ENCODE results near the gene ALOX5.
"Not testable (repeated sequence)": the region's sequence is repeated elsewhere in the genome, so short reads cannot be mapped to it uniquely, and the experiment has no call there.

ALOX5 gene

GRCh38 chr10:45398595-45398994 lies 24.6 kb downstream of the ALOX5 start:
- H3K4me3 ChIP-seq (ENCODE audit: low read length), result no peak overlapping the region

GRCh38 chr10:45399113-45399512 lies 25.1 kb downstream of the ALOX5 start:
- no peak overlapping the region for H3K4me3 ChIP-seq (ENCODE audit: low read length)
- H3K9ac ChIP-seq (ENCODE audit: low read length), result no peak overlapping the region
- H3K27ac ChIP-seq (ENCODE audit: low read depth, low read length), result no peak overlapping the region
- no peaks in the 10 kb centered on the region for H3K36me3 ChIP-seq (ENCODE audit: control insufficient read depth, insufficient read depth, low read length)
- H3K27me3 ChIP-seq (ENCODE audit: control insufficient read depth, insufficient read depth, low read length), result peaks cover 2% of the 10 kb centered on the region
- H3K4me1 ChIP-seq (ENCODE audit: control insufficient read depth, insufficient read depth, low read length), result no peaks in the 10 kb centered on the region

More at GRCh38 chr10:45398595-45398994, 24.6 kb downstream of the ALOX5 start:
- Histone ChIP-seq H3K27ac (ENCODE audit: low read depth, low read length) (no peak overlapping the region), H3K4me1 (ENCODE audit: control insufficient read depth, insufficient read depth, low read length) (no peaks in the 10 kb centered on the region), H3K27me3 (ENCODE audit: control insufficient read depth, insufficient read depth, low read length) (peaks cover 2% of the 10 kb centered on the region), H3K36me3 (ENCODE audit: control insufficient read depth, insufficient read depth, low read length) (no peaks in the 10 kb centered on the region), H3K9ac (ENCODE audit: low read length) (no peak overlapping the region)

GRCh38 chr10:45403151-45403550 lies 29.1 kb downstream of the ALOX5 start:
- no peaks in the 10 kb centered on the region for H3K4me1 ChIP-seq (ENCODE audit: control insufficient read depth, insufficient read depth, low read length)
- H3K9ac ChIP-seq (ENCODE audit: low read length), result no peak overlapping the region
- H3K36me3 ChIP-seq (ENCODE audit: control insufficient read depth, insufficient read depth, low read length), result no peaks in the 10 kb centered on the region
- no peak overlapping the region for H3K27ac ChIP-seq (ENCODE audit: low read depth, low read length)
- H3K4me3 ChIP-seq (ENCODE audit: low read length), result no peak overlapping the region
- H3K27me3 ChIP-seq (ENCODE audit: control insufficient read depth, insufficient read depth, low read length), result peaks cover 2% of the 10 kb centered on the region

- no peak overlapping the region for H3K9ac ChIP-seq (ENCODE audit: low read length)
- H3K4me1 ChIP-seq (ENCODE audit: control insufficient read depth, insufficient read depth, low read length), result no peaks in the 10 kb centered on the region
- peaks cover 2% of the 10 kb centered on the region for H3K27me3 ChIP-seq (ENCODE audit: control insufficient read depth, insufficient read depth, low read length)
- H3K4me3 ChIP-seq (ENCODE audit: low read length), result no peak overlapping the region
- no peak overlapping the region for H3K27ac ChIP-seq (ENCODE audit: low read depth, low read length)
- no peaks in the 10 kb centered on the region for H3K36me3 ChIP-seq (ENCODE audit: control insufficient read depth, insufficient read depth, low read length)
These were observed 30.2 kb downstream of the ALOX5 start for GRCh38 chr10:45404087-45404769.

- Histone ChIP-seq H3K36me3 (ENCODE audit: control insufficient read depth, insufficient read depth, low read length) (no peaks in the 10 kb centered on the region), H3K27ac (ENCODE audit: low read depth, low read length) (no peak overlapping the region), H3K9ac (ENCODE audit: low read length) (no peak overlapping the region), H3K4me3 (ENCODE audit: low read length) (no peak overlapping the region), H3K4me1 (ENCODE audit: control insufficient read depth, insufficient read depth, low read length) (no peaks in the 10 kb centered on the region), H3K27me3 (ENCODE audit: control insufficient read depth, insufficient read depth, low read length) (peaks cover 2% of the 10 kb centered on the region)
These were observed 30.7 kb downstream of the ALOX5 start for GRCh38 chr10:45404770-45405120.

GRCh38 chr10:45407542-45407941 lies 33.5 kb downstream of the ALOX5 start:
- H3K4me3 ChIP-seq (ENCODE audit: low read length), result no peak overlapping the region
- H3K27me3 ChIP-seq (ENCODE audit: control insufficient read depth, insufficient read depth, low read length), result no peaks in the 10 kb centered on the region
- H3K27ac ChIP-seq (ENCODE audit: low read depth, low read length), result no peak overlapping the region
- H3K36me3 ChIP-seq (ENCODE audit: control insufficient read depth, insufficient read depth, low read length), result no peaks in the 10 kb centered on the region
- no peak overlapping the region for H3K9ac ChIP-seq (ENCODE audit: low read length)
- H3K4me1 ChIP-seq (ENCODE audit: control insufficient read depth, insufficient read depth, low read length), result no peaks in the 10 kb centered on the region

GRCh38 chr10:45408421-45409319 lies 34.7 kb downstream of the ALOX5 start:
- Histone ChIP-seq H3K36me3 (ENCODE audit: control insufficient read depth, insufficient read depth, low read length) (no peaks in the 10 kb centered on the region), H3K9ac (ENCODE audit: low read length) (no peak overlapping the region), H3K27ac (ENCODE audit: low read depth, low read length) (no peak overlapping the region), H3K4me3 (ENCODE audit: low read length) (no peak overlapping the region), H3K4me1 (ENCODE audit: control insufficient read depth, insufficient read depth, low read length) (no peaks in the 10 kb centered on the region), H3K27me3 (ENCODE audit: control insufficient read depth, insufficient read depth, low read length) (no peaks in the 10 kb centered on the region)

GRCh38 chr10:45409347-45409746 lies 35.3 kb downstream of the ALOX5 start:
- H3K4me3 ChIP-seq (ENCODE audit: low read length); H3K27me3 ChIP-seq (ENCODE audit: control insufficient read depth, insufficient read depth, low read length); H3K9ac ChIP-seq (ENCODE audit: low read length); H3K27ac ChIP-seq (ENCODE audit: low read depth, low read length); H3K4me1 ChIP-seq (ENCODE audit: control insufficient read depth, insufficient read depth, low read length); H3K36me3 ChIP-seq (ENCODE audit: control insufficient read depth, insufficient read depth, low read length): not testable (repeated sequence)

GRCh38 chr10:45409782-45410181 lies 35.8 kb downstream of the ALOX5 start:
- Histone ChIP-seq H3K27ac (ENCODE audit: low read depth, low read length) (no peak overlapping the region), H3K9ac (ENCODE audit: low read length) (no peak overlapping the region), H3K4me1 (ENCODE audit: control insufficient read depth, insufficient read depth, low read length) (no peaks in the 10 kb centered on the region), H3K27me3 (ENCODE audit: control insufficient read depth, insufficient read depth, low read length) (no peaks in the 10 kb centered on the region), H3K4me3 (ENCODE audit: low read length) (no peak overlapping the region), H3K36me3 (ENCODE audit: control insufficient read depth, insufficient read depth, low read length) (no peaks in the 10 kb centered on the region)

- Histone ChIP-seq H3K36me3 (ENCODE audit: control insufficient read depth, insufficient read depth, low read length) (no peaks in the 10 kb centered on the region), H3K4me1 (ENCODE audit: control insufficient read depth, insufficient read depth, low read length) (no peaks in the 10 kb centered on the region), H3K27me3 (ENCODE audit: control insufficient read depth, insufficient read depth, low read length) (no peaks in the 10 kb centered on the region), H3K9ac (ENCODE audit: low read length) (no peak overlapping the region), H3K4me3 (ENCODE audit: low read length) (no peak overlapping the region), H3K27ac (ENCODE audit: low read depth, low read length) (no peak overlapping the region)
These were observed 36.4 kb downstream of the ALOX5 start for GRCh38 chr10:45410489-45410806.

- Histone ChIP-seq H3K27me3 (ENCODE audit: control insufficient read depth, insufficient read depth, low read length) (no peaks in the 10 kb centered on the region), H3K4me3 (ENCODE audit: low read length) (no peak overlapping the region), H3K9ac (ENCODE audit: low read length) (no peak overlapping the region), H3K4me1 (ENCODE audit: control insufficient read depth, insufficient read depth, low read length) (no peaks in the 10 kb centered on the region), H3K36me3 (ENCODE audit: control insufficient read depth, insufficient read depth, low read length) (no peaks in the 10 kb centered on the region), H3K27ac (ENCODE audit: low read depth, low read length) (no peak overlapping the region)
These were observed 37.0 kb downstream of the ALOX5 start for GRCh38 chr10:45410807-45411606.

- H3K4me3 ChIP-seq (ENCODE audit: low read length), result no peak overlapping the region
- no peak overlapping the region for H3K9ac ChIP-seq (ENCODE audit: low read length)
- H3K27ac ChIP-seq (ENCODE audit: low read depth, low read length), result no peak overlapping the region
- no peaks in the 10 kb centered on the region for H3K4me1 ChIP-seq (ENCODE audit: control insufficient read depth, insufficient read depth, low read length)
- H3K27me3 ChIP-seq (ENCODE audit: control insufficient read depth, insufficient read depth, low read length), result no peaks in the 10 kb centered on the region
- no peaks in the 10 kb centered on the region for H3K36me3 ChIP-seq (ENCODE audit: control insufficient read depth, insufficient read depth, low read length)
These were observed 37.6 kb downstream of the ALOX5 start for GRCh38 chr10:45411607-45411940.
